Endodermal cell (in vitro differentiated cells): ENCODE results near the gene REPIN1. TPM values are rescaled to one million over a fixed set of nuclear protein-coding genes. Genes with fewer than 3 reads are reported as not detected.
A peak's percentile ranks its signal among the peaks of the same experiment; 100 is the strongest.

Experiments used
- DNase-seq: peaks from one replicate; pipeline ENCODE4 v3.0.0-alpha.2; 2017
- H3K27ac ChIP-seq: 2 replicates; pipeline ENCODE4 v1.5.1; 2013; ENCODE audit warnings: mild to moderate bottlenecking, low read depth, low read length, moderate library complexity
- H3K27me3 ChIP-seq: 2 replicates; pipeline ENCODE4 v1.6.1; 2013; ENCODE audit warnings: mild to moderate bottlenecking, low read length, moderate library complexity; ENCODE audit not compliant: insufficient read depth, control insufficient read depth, poor library complexity, severe bottlenecking
- H3K36me3 ChIP-seq: 2 replicates; pipeline ENCODE4 v1.7.0; 2013; ENCODE audit warnings: mild to moderate bottlenecking, low read length, moderate library complexity; ENCODE audit not compliant: control insufficient read depth, insufficient read depth
- H3K4me1 ChIP-seq: one replicate; pipeline ENCODE4 v1.7.0; 2013; ENCODE audit warnings: low read length; ENCODE audit not compliant: control insufficient read depth, insufficient read depth
- H3K4me3 ChIP-seq: 2 replicates; pipeline ENCODE4 v1.5.1; 2013; ENCODE audit warnings: mild to moderate bottlenecking, low read length, moderate library complexity
- H3K9ac ChIP-seq: 2 replicates; pipeline ENCODE4 v1.6.1; 2013; ENCODE audit warnings: mild to moderate bottlenecking, low read length, moderate library complexity; ENCODE audit not compliant: poor library complexity, severe bottlenecking; ENCODE audit errors: extremely low read depth
- H3K9me3 ChIP-seq: 2 replicates; pipeline ENCODE4 v1.6.1; 2013; ENCODE audit warnings: mild to moderate bottlenecking, low read length, moderate library complexity; ENCODE audit not compliant: control insufficient read depth
- H3K27ac Mint-ChIP-seq: 2 replicates; pipeline ENCODE4 v1.8.0; 2020; ENCODE audit warnings: mixed read lengths
- H3K27me3 Mint-ChIP-seq: 2 replicates; pipeline ENCODE4 v1.8.0; 2021; ENCODE audit warnings: mild to moderate bottlenecking, mixed read lengths; ENCODE audit not compliant: insufficient read depth
- H3K36me3 Mint-ChIP-seq: 2 replicates; pipeline ENCODE4 v1.8.0; 2020; ENCODE audit warnings: low read depth, mixed read lengths
- H3K4me1 Mint-ChIP-seq: 2 replicates; pipeline ENCODE4 v1.8.0; 2020; ENCODE audit warnings: mixed read lengths
- H3K4me3 Mint-ChIP-seq: 2 replicates; pipeline ENCODE4 v1.8.0; 2020; ENCODE audit warnings: mild to moderate bottlenecking, moderate library complexity, mixed read lengths
- H3K9me3 Mint-ChIP-seq: 2 replicates; pipeline ENCODE4 v1.8.0; 2020; ENCODE audit warnings: mild to moderate bottlenecking, mixed read lengths
- WGBS, 2 experiments: methylation state at CpG; one replicate each; pipeline versions ENCODE4 v1.1.5 to v1.1.7; 2013; ENCODE audit warnings: missing lambda C conversion rate in 2 of 2, mixed read lengths in 1 of 2; ENCODE audit not compliant: insufficient coverage in 1 of 2, insufficient read length in 1 of 2; 5-methylcytosine and 5-hydroxymethylcytosine counted together
- total RNA-seq, 2 donors: library from RNA; stranded (reverse); fragmentation: NEBNext Ultra II Directional in 1 of 2; extraction: Animal tissue kit (Norgen Biotek cat#: 25700) in 1 of 2; gene quantifications; 2 replicates in 1 of 2; 3 replicates in 1 of 2; pipeline ENCODE4 v1.2.1, GENCODE V29; 2021
- TF ChIP-seq, protein P1 (sequence below): fragments of 200-600 bp; sonication (generic); conservative IDR thresholded peaks from 2 replicates; pipeline ENCODE4 v1.5.0; 2021; ENCODE audit warnings: antibody characterized with exemption, mild to moderate bottlenecking

Gene REPIN1
- total RNA-seq, 2 donors from 2014 or later, result 85.4 to 94.4 TPM

GRCh38 chr7:150346922-150347321 lies 21.7 kb upstream of the REPIN1 start:
- Mint-ChIP-seq H3K27me3 (peaks cover 27% of the 10 kb centered on the region), H3K4me3 (no peak overlapping the region), H3K9me3 (peaks cover 16% of the 10 kb centered on the region), H3K36me3 (no peaks in the 10 kb centered on the region), H3K4me1 (peaks cover 4% of the 10 kb centered on the region), H3K27ac (no peak overlapping the region)
- Histone ChIP-seq H3K27me3 (peaks cover 18% of the 10 kb centered on the region), H3K4me1 (peaks cover 3% of the 10 kb centered on the region), H3K9ac (no peak overlapping the region), H3K4me3 (no peak overlapping the region), H3K27ac (no peak overlapping the region), H3K36me3 (no peaks in the 10 kb centered on the region), H3K9me3 (peaks cover 18% of the 10 kb centered on the region)
- 89 to 98% methylated on average over 5 of the region's 5 CpGs for WGBS, 2 experiments
- no peak for DNase-seq
- TF ChIP-seq, protein P1, sequence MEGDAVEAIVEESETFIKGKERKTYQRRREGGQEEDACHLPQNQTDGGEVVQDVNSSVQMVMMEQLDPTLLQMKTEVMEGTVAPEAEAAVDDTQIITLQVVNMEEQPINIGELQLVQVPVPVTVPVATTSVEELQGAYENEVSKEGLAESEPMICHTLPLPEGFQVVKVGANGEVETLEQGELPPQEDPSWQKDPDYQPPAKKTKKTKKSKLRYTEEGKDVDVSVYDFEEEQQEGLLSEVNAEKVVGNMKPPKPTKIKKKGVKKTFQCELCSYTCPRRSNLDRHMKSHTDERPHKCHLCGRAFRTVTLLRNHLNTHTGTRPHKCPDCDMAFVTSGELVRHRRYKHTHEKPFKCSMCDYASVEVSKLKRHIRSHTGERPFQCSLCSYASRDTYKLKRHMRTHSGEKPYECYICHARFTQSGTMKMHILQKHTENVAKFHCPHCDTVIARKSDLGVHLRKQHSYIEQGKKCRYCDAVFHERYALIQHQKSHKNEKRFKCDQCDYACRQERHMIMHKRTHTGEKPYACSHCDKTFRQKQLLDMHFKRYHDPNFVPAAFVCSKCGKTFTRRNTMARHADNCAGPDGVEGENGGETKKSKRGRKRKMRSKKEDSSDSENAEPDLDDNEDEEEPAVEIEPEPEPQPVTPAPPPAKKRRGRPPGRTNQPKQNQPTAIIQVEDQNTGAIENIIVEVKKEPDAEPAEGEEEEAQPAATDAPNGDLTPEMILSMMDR, result no peak

DNA sequence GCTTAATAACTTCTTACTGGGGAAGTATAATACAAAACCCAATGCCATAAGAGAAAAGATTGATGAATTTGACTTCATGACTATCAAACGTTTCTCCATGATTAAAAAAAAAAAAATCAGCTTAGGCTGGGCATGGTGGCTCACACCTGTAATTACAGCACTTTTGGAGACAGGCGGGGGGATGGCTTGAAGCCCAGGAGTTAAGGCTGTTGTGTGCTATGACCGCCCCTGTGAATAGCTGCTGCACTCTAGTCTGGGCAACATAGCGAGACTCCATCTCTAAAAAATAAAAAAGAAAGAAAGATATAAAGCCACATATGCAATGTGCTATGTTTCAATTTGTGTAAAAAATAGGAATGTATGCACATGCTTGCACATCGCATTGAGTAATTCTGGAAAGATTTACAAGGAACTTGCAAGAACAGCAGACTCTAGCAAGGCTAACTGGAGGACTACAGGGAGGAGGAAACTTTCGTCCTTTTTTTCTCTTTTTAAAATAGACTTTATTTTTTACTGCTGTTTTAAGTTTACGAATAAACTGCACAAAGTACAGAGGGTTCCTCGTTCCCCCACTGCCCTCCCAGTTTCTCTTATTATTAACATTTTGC lies 16.9 kb upstream of the REPIN1 start:
- DNase-seq, result no peak
- Histone ChIP-seq H3K9me3 (no peaks in the 10 kb centered on the region), H3K27me3 (no peaks in the 10 kb centered on the region), H3K27ac (no peak overlapping the region), H3K4me3 (no peak overlapping the region), H3K9ac (no peak overlapping the region), H3K36me3 (no peaks in the 10 kb centered on the region), H3K4me1 (no peaks in the 10 kb centered on the region)
- no peak overlapping the region for H3K4me3 Mint-ChIP-seq
- H3K36me3 Mint-ChIP-seq, result no peaks in the 10 kb centered on the region
- no peaks in the 10 kb centered on the region for H3K9me3 Mint-ChIP-seq
- peaks cover under 1% of the 10 kb centered on the region for H3K27me3 Mint-ChIP-seq
- TF ChIP-seq, protein P1, result peak; percentile 47
- WGBS, 2 experiments, result 86 to 94% methylated on average over 3 to 8 of the region's 8 CpGs
- H3K27ac Mint-ChIP-seq, result no peak overlapping the region
- no peaks in the 10 kb centered on the region for H3K4me1 Mint-ChIP-seq

GRCh38 chr7:150355666-150356059 lies 13.0 kb upstream of the REPIN1 start:
- no peaks in the 10 kb centered on the region for H3K4me1 ChIP-seq
- H3K9me3 Mint-ChIP-seq, result no peaks in the 10 kb centered on the region
- H3K27me3 ChIP-seq, result no peaks in the 10 kb centered on the region
- no peaks in the 10 kb centered on the region for H3K36me3 ChIP-seq
- 86% methylated on average over 1 of the region's 1 CpG; no CpG with 5 or more reads in 1 of the 2 experiments for WGBS, 2 experiments
- no peaks in the 10 kb centered on the region for H3K4me1 Mint-ChIP-seq
- H3K36me3 Mint-ChIP-seq, result no peaks in the 10 kb centered on the region
- no peak overlapping the region for H3K4me3 ChIP-seq
- H3K27ac Mint-ChIP-seq, result no peak overlapping the region
- H3K4me3 Mint-ChIP-seq, result no peak overlapping the region
- no peak overlapping the region for H3K9ac ChIP-seq
- H3K27me3 Mint-ChIP-seq, result no peaks in the 10 kb centered on the region
- DNase-seq, result no peak
- H3K9me3 ChIP-seq, result no peaks in the 10 kb centered on the region
- H3K27ac ChIP-seq, result no peak overlapping the region
- TF ChIP-seq, protein P1, result no peak
